ENCODE measurements around the gene STYX. TPM values are rescaled to one million over a fixed set of nuclear protein-coding genes. Genes with fewer than 3 reads are reported as not detected.

Gene STYX
- total and polyA plus RNA-seq, 10 of the 15 experiments (the other 5 are each of a cell fraction or from before 2014, with no cell fraction given), result 5.0 to 15.3 (median 9.5) TPM

- BruUV-seq (replicated peaks), result TSS peak; percentile 99
- SMC1A ChIA-PET (ENCODE audit: uncharacterized antibody, unreplicated experiment), result interaction anchor here (0.8 to 2.3 kb wide), 3 partner anchors 13 to 22 kb away, joined by 3 to 10 read pairs (median 9); partner anchors contain the start of gene STYX
- POLR2A ChIA-PET, result interaction anchor here (0.5 to 1.2 kb wide), 7 partner anchors 10 to 37 kb away, joined by 3 to 5 read pairs (median 3); partner anchors contain the start of gene STYX
- 3% methylated on average over 42 of the region's 43 CpGs for WGBS (ENCODE audit: insufficient coverage, insufficient replicate concordance, low lambda C conversion rate, missing lambda C conversion rate)
- in situ Hi-C loops (cut with MboI), result no loop called here
- CTCF ChIA-PET, result interaction anchor here (1.5 kb wide), 3 partner anchors 15 to 34 kb away, joined by 3 to 4 read pairs (median 3); no protein-coding TSS in a partner anchor
- RAD21 ChIA-PET (ENCODE audit: unreplicated experiment), result interaction anchor here (0.8 kb wide), 1 partner anchor 17 kb away, joined by 3 read pairs; no protein-coding TSS in a partner anchor
- ATAC-seq (peak; percentile 99), FAIRE-seq (peak; percentile 90), DNase-seq (ENCODE audit: low read depth, low spot score) (peak; percentile 74)
- Histone ChIP-seq H3K4me2 (ENCODE audit: control insufficient read depth, insufficient read depth) (peak within 1 kb of the TSS; percentile 82), H3K27ac (ENCODE audit: control insufficient read depth, insufficient read depth) (peak within 1 kb of the TSS; percentile 88), H3K4me1 (ENCODE audit: control insufficient read depth, insufficient read depth, low read length) (0 out of 2 replicates have a peak, but pooled peaks cover 2% of the 10 kb centered on the region), H3K4me3 (peak within 1 kb of the TSS; percentile 91), H3K9ac (ENCODE audit: control insufficient read depth, insufficient read depth, low read length) (peak within 1 kb of the TSS; percentile 88), H3K36me3 (ENCODE audit: control insufficient read depth in 2 of 2, insufficient read depth in 2 of 2, low read length in 1 of 2) (peaks cover 0 to 20% of the 10 kb centered on the region in 2 experiments; a peak in 1 of 4 replicates), H4K20me1 (ENCODE audit: control insufficient read depth, insufficient read depth) (no peaks in the 10 kb centered on the region), H2AFZ (ENCODE audit: control insufficient read depth, low read depth, low read length) (peak within 1 kb of the TSS; percentile 83), H3K9me3 (replicated peaks; ENCODE audit: control insufficient read depth, insufficient read depth, low read length) (no peaks in the 10 kb centered on the region), H3K27me3 (replicated peaks in 1 of 2; ENCODE audit: control insufficient read depth in 2 of 2, insufficient read depth in 2 of 2, low read length in 1 of 2) (no peaks in the 10 kb centered on the region), H3K79me2 (ENCODE audit: control insufficient read depth, insufficient read depth, low read length) (peaks cover 38% of the 10 kb centered on the region)
- intact Hi-C loops (cut with micrococcal nuclease; ENCODE audit: unreplicated experiment), result no loop called here
- TF ChIP-seq EED (IDR thresholded peaks at IDR 0.05; ENCODE audit: low read depth) (no peak), HCFC1 (IDR thresholded peaks at IDR 0.05; ENCODE audit: low read length) (peak; percentile 26; the same call in 1 of the 2 replicates), JUNB (IDR thresholded peaks at IDR 0.05) (no peak), SPI1 (IDR thresholded peaks at IDR 0.05; ENCODE audit: borderline replicate concordance, insufficient read depth, low read depth, low read length) (peak; percentile 37; the same call in 1 of the 2 replicates), RB1 (IDR thresholded peaks at IDR 0.05; ENCODE audit: borderline replicate concordance) (peak; percentile 51; the same call in 1 of the 2 replicates), ZNF622 (IDR thresholded peaks at IDR 0.05) (no peak), MYB (IDR thresholded peaks at IDR 0.05; ENCODE audit: borderline replicate concordance, low read depth, low read length) (no peak), ATF7 (IDR thresholded peaks at IDR 0.05; ENCODE audit: low read depth) (no peak), IKZF1 (conservative IDR thresholded peaks at IDR 0.05) (peak; percentile 38; the same call in 1 of the 2 replicates), NFYA (IDR thresholded peaks at IDR 0.05; ENCODE audit: borderline replicate concordance, low read depth, low read length) (no peak), IKZF2 (IDR thresholded peaks at IDR 0.05) (no peak), ZNF24 (IDR thresholded peaks at IDR 0.05) (no peak), FOXK2 (IDR thresholded peaks at IDR 0.05) (no peak), SIN3A (IDR thresholded peaks at IDR 0.05; ENCODE audit: low read depth, low read length) (peak; percentile 84), CEBPB (IDR thresholded peaks at IDR 0.05; ENCODE audit: borderline replicate concordance in 1 of 2, low read depth in 2 of 2, low read length in 2 of 2) (no peak), YY1 (IDR thresholded peaks at IDR 0.05; ENCODE audit: low read depth, low read length) (peak; percentile 98), BMI1 (IDR thresholded peaks at IDR 0.05; ENCODE audit: borderline replicate concordance) (no peak), STAT1 (conservative IDR thresholded peaks at IDR 0.05) (no peak), WRNIP1 (IDR thresholded peaks at IDR 0.05; ENCODE audit: borderline replicate concordance, low read depth, low read length) (no peak), IRF4 (IDR thresholded peaks at IDR 0.05; ENCODE audit: low read depth, low read length) (no peak)
- TF ChIP-seq, protein P1, sequence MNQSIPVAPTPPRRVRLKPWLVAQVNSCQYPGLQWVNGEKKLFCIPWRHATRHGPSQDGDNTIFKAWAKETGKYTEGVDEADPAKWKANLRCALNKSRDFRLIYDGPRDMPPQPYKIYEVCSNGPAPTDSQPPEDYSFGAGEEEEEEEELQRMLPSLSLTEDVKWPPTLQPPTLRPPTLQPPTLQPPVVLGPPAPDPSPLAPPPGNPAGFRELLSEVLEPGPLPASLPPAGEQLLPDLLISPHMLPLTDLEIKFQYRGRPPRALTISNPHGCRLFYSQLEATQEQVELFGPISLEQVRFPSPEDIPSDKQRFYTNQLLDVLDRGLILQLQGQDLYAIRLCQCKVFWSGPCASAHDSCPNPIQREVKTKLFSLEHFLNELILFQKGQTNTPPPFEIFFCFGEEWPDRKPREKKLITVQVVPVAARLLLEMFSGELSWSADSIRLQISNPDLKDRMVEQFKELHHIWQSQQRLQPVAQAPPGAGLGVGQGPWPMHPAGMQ (IDR thresholded peaks at IDR 0.05; ENCODE audit: borderline replicate concordance), result no peak
- TF ChIP-seq, protein P2, sequence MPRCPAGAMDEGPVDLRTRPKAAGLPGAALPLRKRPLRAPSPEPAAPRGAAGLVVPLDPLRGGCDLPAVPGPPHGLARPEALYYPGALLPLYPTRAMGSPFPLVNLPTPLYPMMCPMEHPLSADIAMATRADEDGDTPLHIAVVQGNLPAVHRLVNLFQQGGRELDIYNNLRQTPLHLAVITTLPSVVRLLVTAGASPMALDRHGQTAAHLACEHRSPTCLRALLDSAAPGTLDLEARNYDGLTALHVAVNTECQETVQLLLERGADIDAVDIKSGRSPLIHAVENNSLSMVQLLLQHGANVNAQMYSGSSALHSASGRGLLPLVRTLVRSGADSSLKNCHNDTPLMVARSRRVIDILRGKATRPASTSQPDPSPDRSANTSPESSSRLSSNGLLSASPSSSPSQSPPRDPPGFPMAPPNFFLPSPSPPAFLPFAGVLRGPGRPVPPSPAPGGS (IDR thresholded peaks at IDR 0.05; ENCODE audit: borderline replicate concordance, insufficient read depth, low read depth, low read length, poor library complexity, severe bottlenecking), result no peak
Measured at GRCh38 chr14:52706724-52707706, 23.0 kb upstream of the STYX start, which contains the start of gene PSMC6. TSS of gene PSMC6 (plus strand) at chr14:52707200. CDS start at chr14:52707220, 20 bp downstream.

All from GM12878 (cell line).